HFF-Myc (cell line): Measurements from ENCODE around the gene RIMKLA.
A peak's percentile ranks its signal among the peaks of the same experiment; 100 is the strongest.

Source experiments
- DNase-seq: peaks from one replicate; pipeline ENCODE4 v3.0.0-alpha.2; 2011; ENCODE audit warnings: low read depth; ENCODE audit errors: extremely low read depth
- H3K4me3 ChIP-seq: replicated peaks from 2 replicates; pipeline ENCODE4 v1.5.1; 2011; ENCODE audit warnings: low read depth, mild to moderate bottlenecking, control low read depth, low read length
- CTCF ChIP-seq: IDR thresholded peaks from 2 replicates; pipeline ENCODE4 v1.5.1; 2012; ENCODE audit warnings: mild to moderate bottlenecking, low read depth, low read length, control low read depth; ENCODE audit errors: missing control alignments

Gene RIMKLA

DNA sequence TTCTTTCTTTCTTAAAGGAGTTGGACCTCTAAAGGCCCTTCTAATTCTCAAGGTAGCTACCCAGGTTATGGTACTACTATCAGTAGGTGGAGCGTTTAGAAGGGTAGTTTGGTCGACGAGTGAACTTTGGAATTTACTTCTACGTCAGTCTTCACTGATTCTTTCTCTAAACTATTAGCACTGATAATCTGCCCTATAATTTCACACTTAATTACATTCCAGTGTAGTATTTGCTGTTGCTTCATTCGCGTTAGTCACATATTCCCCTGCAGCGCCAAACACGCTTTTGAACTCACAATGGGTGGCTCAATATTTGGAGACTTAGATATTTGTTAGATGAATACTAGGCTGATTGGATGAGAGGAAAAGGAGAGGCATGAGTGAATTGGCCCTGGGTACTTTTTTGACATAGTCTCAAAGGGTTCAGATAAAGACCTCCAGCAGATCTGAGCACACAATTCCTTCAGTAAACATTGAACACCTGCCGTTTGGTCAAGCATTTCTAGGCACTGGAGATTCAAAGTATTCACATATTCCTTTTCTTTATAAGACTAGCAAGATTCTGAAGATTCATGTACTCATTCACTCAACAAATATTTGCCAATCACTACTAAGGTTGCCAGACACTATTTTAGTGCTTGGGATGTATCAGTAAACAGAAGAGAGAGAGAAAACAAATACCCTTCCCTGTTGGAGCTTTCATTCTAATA is 44.6 kb upstream of the RIMKLA start:
- DNase-seq, result no peak
- no peak for TF ChIP-seq CTCF
- H3K4me3 ChIP-seq, result peak overlapping the region; percentile 91

GRCh38 chr1:42336978-42337377 is 43.6 kb upstream of the RIMKLA start:
- no peak for DNase-seq
- no peak overlapping the region for H3K4me3 ChIP-seq
- TF ChIP-seq CTCF, result no peak

DNA sequence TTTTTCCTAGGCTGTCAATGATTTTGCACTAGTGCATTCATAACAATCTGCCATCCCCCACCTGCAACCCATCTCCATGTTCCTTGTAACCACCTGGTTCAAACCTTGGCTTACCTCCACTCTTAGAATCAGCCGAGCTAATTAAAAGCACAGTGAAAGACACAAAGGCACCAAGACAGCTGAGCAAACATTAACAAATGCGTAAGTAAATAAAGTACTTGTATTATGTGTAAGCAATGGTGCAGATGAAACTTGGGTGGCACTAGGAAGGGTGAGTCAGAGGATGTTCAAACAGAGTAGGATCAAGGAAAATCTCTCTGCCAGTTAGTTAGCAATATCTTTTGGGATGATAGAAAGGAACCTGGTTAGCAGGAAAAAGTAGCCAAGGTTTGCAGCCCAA is 40.5 kb upstream of the RIMKLA start:
- DNase-seq, result no peak
- no peak overlapping the region for H3K4me3 ChIP-seq

DNA sequence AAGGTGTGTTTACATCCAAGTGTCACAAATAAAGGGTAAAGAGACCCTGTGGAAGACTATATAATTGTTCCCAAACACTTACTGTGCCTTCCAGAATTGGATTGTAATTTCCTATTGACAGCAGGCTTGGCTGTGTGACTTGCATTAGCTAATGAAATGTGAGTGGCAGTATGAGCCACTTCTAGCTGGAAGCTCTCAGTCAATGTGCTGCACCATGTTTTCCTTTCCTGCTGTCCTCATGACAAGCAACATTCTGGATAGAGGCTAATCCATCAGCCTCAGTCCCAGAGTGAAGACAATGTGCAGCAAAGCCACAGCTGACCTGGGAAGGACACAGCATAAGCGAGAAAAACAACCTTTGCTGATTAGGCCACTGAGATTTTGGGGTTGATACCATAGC is 39.7 kb upstream of the RIMKLA start:
- no peak overlapping the region for H3K4me3 ChIP-seq
- no peak for TF ChIP-seq CTCF
- no peak for DNase-seq

More for the DNA sequence above, 40.5 kb upstream of the RIMKLA start:
- no peak for TF ChIP-seq CTCF

DNA sequence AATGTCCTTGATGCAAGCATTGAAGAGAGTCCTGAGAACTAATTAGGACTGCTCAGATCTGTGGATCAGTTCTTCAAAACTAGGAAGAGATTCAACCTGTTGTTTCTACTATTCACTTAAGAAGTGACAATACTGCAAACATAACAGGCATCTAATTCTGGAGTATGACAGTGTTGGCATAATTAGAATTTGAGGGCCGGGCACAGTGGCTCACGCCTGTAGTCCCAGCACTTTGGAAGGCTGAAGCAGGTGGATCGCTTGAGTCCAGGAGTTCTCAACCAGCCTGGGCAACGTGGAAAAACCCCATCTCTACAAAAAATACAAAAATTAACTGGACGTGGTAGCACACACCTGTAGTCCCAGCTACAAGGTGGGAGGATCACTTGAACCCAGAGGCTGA is 37.5 kb upstream of the RIMKLA start:
- no peak overlapping the region for H3K4me3 ChIP-seq
- no peak for DNase-seq
- no peak for TF ChIP-seq CTCF

- H3K4me3 ChIP-seq, result no peak overlapping the region
- no peak for TF ChIP-seq CTCF
- DNase-seq, result no peak
These were observed 32.1 kb upstream of the RIMKLA start for GRCh38 chr1:42348498-42348897.

DNA sequence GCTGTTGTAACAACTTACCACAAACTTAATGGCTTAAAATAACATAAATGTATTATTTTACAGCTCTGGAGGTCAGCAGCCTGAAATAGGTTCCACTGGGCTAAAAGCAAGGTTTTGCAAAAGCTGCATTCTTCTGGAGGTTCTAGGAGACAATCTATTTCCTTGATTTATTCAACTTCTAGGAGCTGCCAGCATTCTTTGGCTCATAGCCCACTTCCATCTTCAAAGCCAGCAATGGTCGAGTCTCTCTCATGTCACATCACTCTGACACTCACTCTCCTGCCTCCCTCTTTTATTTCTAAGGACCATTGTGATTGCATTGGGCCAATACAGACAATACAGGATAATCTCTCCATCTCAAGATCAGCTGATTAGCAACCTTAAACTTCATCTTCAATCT is 30.5 kb upstream of the RIMKLA start:
- no peak for DNase-seq
- no peak overlapping the region for H3K4me3 ChIP-seq
- no peak for TF ChIP-seq CTCF
